AG10803 (cell line): ENCODE data around the gene ACTRT2.

ENCODE experiments used
- DNase-seq: peaks from one replicate; pipeline ENCODE4 v3.0.0; 2010; ENCODE audit warnings: low read depth
- H3K4me3 ChIP-seq: 2 replicates; pipeline ENCODE4 v1.5.1; 2011; ENCODE audit warnings: mild to moderate bottlenecking, low read length, control low read depth
- TF ChIP-seq, protein P1 (sequence below): conservative IDR thresholded peaks from 2 replicates; pipeline ENCODE4 v1.5.1; 2011; ENCODE audit warnings: mild to moderate bottlenecking, low read length, control low read depth, inconsistent platforms

The ACTRT2 gene

DNA sequence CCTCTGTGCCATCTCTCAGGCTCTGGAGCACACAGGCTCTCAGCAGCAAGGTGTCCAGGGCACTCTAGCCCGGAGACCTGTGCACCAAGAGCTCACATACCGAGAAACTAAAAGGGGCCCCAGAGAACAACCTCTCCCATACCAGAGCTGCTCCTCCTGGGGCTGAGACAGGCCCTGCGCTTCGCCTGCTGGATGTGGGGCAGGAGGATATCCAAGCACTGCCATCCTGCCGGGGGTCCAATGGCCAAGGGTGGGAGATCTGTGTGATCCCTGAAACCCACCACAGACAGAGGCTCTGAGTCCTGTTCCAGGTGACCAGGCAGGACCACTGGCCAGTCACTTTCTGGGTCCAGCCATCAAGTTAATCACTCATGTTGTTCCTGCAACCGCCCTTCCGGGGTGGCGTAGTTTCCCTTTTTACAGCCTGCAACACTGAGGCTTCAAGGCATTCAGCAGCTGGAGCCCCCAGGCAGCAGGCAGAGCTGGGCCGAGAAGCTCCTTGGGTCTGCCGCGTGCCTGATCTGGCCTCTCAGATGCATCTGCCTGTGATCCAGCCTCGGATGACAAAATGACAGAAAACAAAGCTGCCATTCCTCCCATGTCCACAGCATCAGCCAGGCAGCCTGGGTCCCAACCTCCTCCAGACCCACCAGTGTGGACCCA lies 36.7 kb upstream of the ACTRT2 start:
- no peak for DNase-seq
- no peak overlapping the region for H3K4me3 ChIP-seq
- TF ChIP-seq, protein P1, sequence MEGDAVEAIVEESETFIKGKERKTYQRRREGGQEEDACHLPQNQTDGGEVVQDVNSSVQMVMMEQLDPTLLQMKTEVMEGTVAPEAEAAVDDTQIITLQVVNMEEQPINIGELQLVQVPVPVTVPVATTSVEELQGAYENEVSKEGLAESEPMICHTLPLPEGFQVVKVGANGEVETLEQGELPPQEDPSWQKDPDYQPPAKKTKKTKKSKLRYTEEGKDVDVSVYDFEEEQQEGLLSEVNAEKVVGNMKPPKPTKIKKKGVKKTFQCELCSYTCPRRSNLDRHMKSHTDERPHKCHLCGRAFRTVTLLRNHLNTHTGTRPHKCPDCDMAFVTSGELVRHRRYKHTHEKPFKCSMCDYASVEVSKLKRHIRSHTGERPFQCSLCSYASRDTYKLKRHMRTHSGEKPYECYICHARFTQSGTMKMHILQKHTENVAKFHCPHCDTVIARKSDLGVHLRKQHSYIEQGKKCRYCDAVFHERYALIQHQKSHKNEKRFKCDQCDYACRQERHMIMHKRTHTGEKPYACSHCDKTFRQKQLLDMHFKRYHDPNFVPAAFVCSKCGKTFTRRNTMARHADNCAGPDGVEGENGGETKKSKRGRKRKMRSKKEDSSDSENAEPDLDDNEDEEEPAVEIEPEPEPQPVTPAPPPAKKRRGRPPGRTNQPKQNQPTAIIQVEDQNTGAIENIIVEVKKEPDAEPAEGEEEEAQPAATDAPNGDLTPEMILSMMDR, result no peak

DNA sequence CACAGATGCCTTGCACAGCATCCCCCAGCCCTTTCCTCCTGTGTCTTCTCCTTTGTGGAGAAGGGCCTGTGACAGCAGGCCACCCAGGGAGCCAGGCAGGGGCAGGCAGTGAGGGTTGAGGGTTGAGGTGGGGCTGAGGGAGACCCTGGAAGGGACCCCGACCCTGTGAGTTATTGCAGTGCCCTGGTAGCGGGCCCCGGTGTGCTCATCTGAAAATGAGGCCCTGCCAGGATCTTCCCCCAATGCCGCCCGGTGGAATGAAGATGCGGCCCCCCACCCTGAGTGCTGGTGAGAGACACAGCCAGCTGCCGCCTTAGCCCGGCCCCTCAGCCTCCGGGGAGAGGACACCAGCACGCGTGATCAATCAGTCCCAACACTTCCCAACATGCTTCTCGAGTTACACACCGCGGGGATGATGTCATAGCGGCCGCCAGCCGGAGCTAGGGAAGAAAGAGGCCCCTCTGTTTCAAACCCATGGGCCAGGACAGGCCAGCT lies 36.2 kb upstream of the ACTRT2 start:
- no peak for DNase-seq

DNA sequence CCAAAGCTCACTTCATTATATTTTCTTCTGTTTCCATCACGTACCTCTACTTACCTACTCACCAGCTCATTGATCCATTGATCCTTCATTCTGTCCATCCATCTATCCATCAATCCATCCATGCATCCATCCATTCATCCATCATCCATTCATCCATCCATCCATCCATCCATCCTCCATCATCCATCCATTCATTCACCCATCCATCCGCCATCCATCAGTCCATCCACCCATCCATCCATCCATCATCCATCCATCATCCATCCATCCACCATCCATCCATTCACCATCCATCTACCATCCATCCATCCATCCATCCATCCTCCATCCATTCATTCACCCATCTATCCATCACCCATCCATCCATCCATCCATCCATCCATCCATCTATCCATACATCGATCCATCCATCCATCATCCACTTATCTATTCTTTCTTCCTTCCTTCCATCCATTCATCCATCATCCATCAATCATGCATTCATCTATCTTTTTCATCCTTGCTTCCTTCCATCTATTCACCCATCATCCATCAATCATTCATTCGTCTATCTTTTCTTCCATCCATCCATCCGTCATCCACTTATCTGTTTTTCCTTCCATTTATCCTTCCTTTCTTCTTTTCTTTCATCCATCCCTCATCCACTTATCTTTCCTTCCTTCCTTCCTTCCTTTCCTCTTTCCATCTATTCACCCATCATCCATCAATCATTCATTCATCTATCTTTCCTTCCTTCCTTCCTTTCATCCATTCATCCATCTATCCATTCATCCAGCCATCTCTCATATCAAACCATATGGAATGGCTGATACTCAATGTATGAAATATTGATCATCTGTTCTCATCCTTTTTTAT lies 35.3 kb upstream of the ACTRT2 start:
- no peak overlapping the region for H3K4me3 ChIP-seq
- no peak for DNase-seq

More for the DNA sequence above, 36.2 kb upstream of the ACTRT2 start:
- TF ChIP-seq, protein P1, result no peak
- no peak overlapping the region for H3K4me3 ChIP-seq

DNA sequence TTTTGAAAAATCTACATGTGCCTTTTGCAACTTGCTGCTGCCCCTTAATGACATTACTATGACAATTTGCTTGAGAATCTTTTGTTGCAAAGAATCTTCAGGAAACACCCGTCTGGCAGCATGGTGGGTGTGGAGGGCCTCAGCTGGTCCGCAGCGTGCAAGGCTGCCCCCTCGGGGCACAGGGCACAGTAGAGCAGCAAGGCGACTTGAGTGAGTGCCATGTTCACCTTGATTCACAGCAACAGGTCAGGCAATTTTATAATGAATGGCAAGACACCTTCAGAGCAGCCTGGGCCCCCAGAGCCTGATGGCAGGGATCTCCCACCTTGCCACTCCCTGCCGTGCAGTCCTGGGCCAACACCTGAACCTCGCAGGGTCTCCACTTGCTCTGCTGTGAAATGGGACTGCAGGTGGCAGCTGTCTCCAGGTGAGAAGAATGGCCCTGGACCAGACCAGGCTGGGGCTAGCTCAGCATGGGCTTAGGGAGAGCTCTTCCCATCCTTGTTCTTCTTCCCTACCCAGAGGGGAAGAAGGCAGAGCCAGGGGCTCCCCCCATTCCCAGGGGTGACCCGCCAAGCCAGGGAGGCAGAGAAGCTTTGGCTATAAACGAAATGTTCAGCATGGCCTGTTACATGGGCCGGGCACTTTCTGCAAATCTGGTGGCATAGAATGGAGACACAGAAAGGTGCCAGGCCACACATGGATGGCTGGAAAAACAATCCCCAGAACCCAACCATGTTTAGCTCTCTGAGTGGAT lies 34.5 kb upstream of the ACTRT2 start:
- DNase-seq, result no peak
- TF ChIP-seq, protein P1, result no peak
- no peak overlapping the region for H3K4me3 ChIP-seq

More for the DNA sequence above, 35.3 kb upstream of the ACTRT2 start:
- TF ChIP-seq, protein P1, result no peak

DNA sequence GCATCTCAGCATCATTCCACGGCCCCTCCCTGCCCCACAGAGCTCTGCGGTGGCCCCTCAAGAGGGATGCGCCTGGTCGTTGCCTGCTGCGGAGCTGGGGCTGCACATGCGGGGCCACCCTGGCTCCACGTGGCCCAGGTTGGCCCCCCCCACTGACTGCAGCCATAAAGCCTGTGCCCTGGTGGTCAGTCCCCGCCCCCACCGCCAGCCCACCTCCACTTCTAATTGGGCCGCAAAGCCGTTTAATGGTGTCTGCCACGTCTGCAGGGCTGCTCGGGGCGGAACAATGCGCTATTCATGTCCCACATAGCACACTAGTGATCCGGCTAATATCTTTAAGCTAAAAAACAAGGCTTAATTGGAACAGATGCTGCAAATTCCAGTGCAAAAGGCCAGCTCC lies 33.5 kb upstream of the ACTRT2 start:
- no peak for DNase-seq
- TF ChIP-seq, protein P1, result no peak
- H3K4me3 ChIP-seq, result no peak overlapping the region

DNA sequence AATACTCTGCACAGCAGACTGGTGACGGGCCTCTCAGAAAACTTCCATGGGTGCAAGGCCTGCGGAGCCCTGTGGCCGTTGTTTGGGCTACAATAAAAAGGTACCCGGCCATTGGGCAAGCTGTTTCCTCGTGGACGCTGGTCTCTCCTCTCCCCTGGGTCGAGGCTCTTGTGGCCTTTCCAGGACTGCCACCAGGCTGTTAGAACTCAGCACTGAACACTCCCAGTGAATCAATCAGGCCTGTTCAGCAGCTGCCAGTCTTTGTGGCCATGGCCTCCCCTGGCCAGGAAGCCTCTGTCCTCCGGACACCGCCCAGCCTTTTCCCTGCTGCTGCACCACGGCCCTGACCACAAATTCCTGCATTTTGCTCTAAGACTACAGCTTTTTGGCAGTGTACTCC lies 33.0 kb upstream of the ACTRT2 start:
- no peak for DNase-seq

More for the DNA sequence above, 33.0 kb upstream of the ACTRT2 start:
- TF ChIP-seq, protein P1, result no peak
- H3K4me3 ChIP-seq, result no peak overlapping the region
